HUDEP-2 (cell line): ENCODE results near the gene EHF.

Experiments used
- DNase-seq, 76 experiments: peaks; one replicate each; lab custom pipeline; 2025; ENCODE audit not compliant: unreplicated experiment in 76 of 76; lab: John Stamatoyannopoulos, UW

The EHF gene

GRCh38 chr11:34642001-34642554 is 21.2 kb downstream of the EHF start:
- no peak for DNase-seq

GRCh38 chr11:34642873-34643272 is 22.0 kb downstream of the EHF start:
- no peak for DNase-seq

- no peak for DNase-seq
These were observed 22.4 kb downstream of the EHF start for GRCh38 chr11:34643311-34643710.

- DNase-seq, result no peak
These were observed 23.0 kb downstream of the EHF start for GRCh38 chr11:34643846-34644245.

GRCh38 chr11:34644669-34645406 is 23.9 kb downstream of the EHF start:
- no peak for DNase-seq

GRCh38 chr11:34646431-34646830 is 25.5 kb downstream of the EHF start:
- DNase-seq, result no peak

- no peak for DNase-seq
These were observed 26.2 kb downstream of the EHF start for GRCh38 chr11:34647131-34647530.

GRCh38 chr11:34647532-34647931 is 26.6 kb downstream of the EHF start:
- DNase-seq, result no peak

- DNase-seq, result no peak
These were observed 27.1 kb downstream of the EHF start for GRCh38 chr11:34648036-34648435.

- DNase-seq, result no peak
These were observed 28.7 kb downstream of the EHF start for GRCh38 chr11:34649597-34649996.

GRCh38 chr11:34650528-34650927 is 29.6 kb downstream of the EHF start:
- peak in 2 of 76 experiments; percentile 2 to 24 for DNase-seq

GRCh38 chr11:34651551-34651950 is 30.7 kb downstream of the EHF start:
- DNase-seq, result no peak

GRCh38 chr11:34652191-34652973 is 31.5 kb downstream of the EHF start:
- no peak for DNase-seq

- DNase-seq, result no peak
These were observed 32.1 kb downstream of the EHF start for GRCh38 chr11:34653031-34653430.

GRCh38 chr11:34653851-34654482 is 33.1 kb downstream of the EHF start:
- no peak for DNase-seq

- DNase-seq, result no peak
These were observed 33.8 kb downstream of the EHF start for GRCh38 chr11:34654483-34655334.

GRCh38 chr11:34655335-34656008 is 34.6 kb downstream of the EHF start:
- DNase-seq, result no peak

- DNase-seq, result no peak
These were observed 35.3 kb downstream of the EHF start for GRCh38 chr11:34656062-34656720.
